HG03432 (cell line): ENCODE results near the gene HECW1.

ENCODE experiments used
- ATAC-seq: cut with Tn5 transposase; IDR thresholded peaks from one replicate; pipeline ENCODE4 v1.9.1; 2021; ENCODE audit warnings: mild to moderate bottlenecking, moderate library complexity; ENCODE audit not compliant: unreplicated experiment

HECW1 gene

GRCh38 chr7:43142703-43143102 lies 30.3 kb downstream of the HECW1 start:
- no peak for ATAC-seq

GRCh38 chr7:43143918-43144589 lies 31.6 kb downstream of the HECW1 start:
- no peak for ATAC-seq

- no peak for ATAC-seq
Observed at GRCh38 chr7:43148161-43148731, 35.8 kb downstream of the HECW1 start.

GRCh38 chr7:43151076-43151475 lies 38.6 kb downstream of the HECW1 start:
- no peak for ATAC-seq

- ATAC-seq = no peak
Observed at GRCh38 chr7:43152696-43153095, 40.2 kb downstream of the HECW1 start.

- no peak for ATAC-seq
Observed at GRCh38 chr7:43155636-43156035, 43.2 kb downstream of the HECW1 start.

GRCh38 chr7:43163885-43164284 lies 51.4 kb downstream of the HECW1 start:
- ATAC-seq = no peak

GRCh38 chr7:43164757-43165156 lies 52.3 kb downstream of the HECW1 start:
- ATAC-seq = peak; percentile 96

- no peak for ATAC-seq
Observed at GRCh38 chr7:43166686-43167085, 54.2 kb downstream of the HECW1 start.

GRCh38 chr7:43169076-43169475 lies 56.6 kb downstream of the HECW1 start:
- no peak for ATAC-seq

- no peak for ATAC-seq
Observed at GRCh38 chr7:43170571-43170970, 58.1 kb downstream of the HECW1 start.

- ATAC-seq = no peak
Observed at GRCh38 chr7:43175570-43176200, 63.2 kb downstream of the HECW1 start.

GRCh38 chr7:43179393-43179792 lies 66.9 kb downstream of the HECW1 start:
- no peak for ATAC-seq

- no peak for ATAC-seq
Observed at GRCh38 chr7:43192806-43193460, 80.5 kb downstream of the HECW1 start.

GRCh38 chr7:43193893-43194292 lies 81.4 kb downstream of the HECW1 start:
- ATAC-seq = no peak

- no peak for ATAC-seq
Observed at GRCh38 chr7:43195256-43195655, 82.8 kb downstream of the HECW1 start.

- ATAC-seq = no peak
Observed at GRCh38 chr7:43195768-43196167, 83.3 kb downstream of the HECW1 start.

- no peak for ATAC-seq
Observed at GRCh38 chr7:43196379-43196778, 83.9 kb downstream of the HECW1 start.

GRCh38 chr7:43198016-43198415 lies 85.6 kb downstream of the HECW1 start:
- no peak for ATAC-seq

GRCh38 chr7:43198599-43199090 lies 86.2 kb downstream of the HECW1 start:
- no peak for ATAC-seq

GRCh38 chr7:43199371-43200160 lies 87.1 kb downstream of the HECW1 start:
- no peak for ATAC-seq
